Measurements from ENCODE around the gene UFD1. TPM values are rescaled to one million over a fixed set of nuclear protein-coding genes. Genes with fewer than 3 reads are reported as not detected.

Gene UFD1
- total and polyA plus RNA-seq, 8 donors = 3.8 to 86.6 (median 51.3) TPM

GRCh38 chr22:19503869-19504268 lies 24.9 kb upstream of the UFD1 start:
- Histone ChIP-seq H3K27me3 (no peaks in the 10 kb centered on the region), H3K4me1 (no peaks in the 10 kb centered on the region), H3K4me3 (no peak overlapping the region), H3K9me3 (no peaks in the 10 kb centered on the region), H3K36me3 (no peaks in the 10 kb centered on the region), H3K27ac (no peak overlapping the region)
- DNase-seq = no peak
- TF ChIP-seq POLR2AphosphoS5 (IDR thresholded peaks at IDR 0.05) = no peak
- TF ChIP-seq CTCF (IDR thresholded peaks at IDR 0.05) = no peak
- TF ChIP-seq POLR2A (IDR thresholded peaks at IDR 0.05) = no peak
- TF ChIP-seq EP300 (IDR thresholded peaks at IDR 0.05) = no peak
- intact Hi-C loops (cut with DNase I; ENCODE audit: low total_unique reads) = no loop called here
- WGBS, 5 donors = 91 to 95% (median 93%) methylated on average over 9 of the region's 9 CpGs

GRCh38 chr22:19503367-19503766 lies 24.4 kb upstream of the UFD1 start:
- Histone ChIP-seq H3K9me3 (no peaks in the 10 kb centered on the region), H3K36me3 (no peaks in the 10 kb centered on the region), H3K4me3 (no peak overlapping the region), H3K4me1 (no peaks in the 10 kb centered on the region), H3K27ac (no peak overlapping the region), H3K27me3 (no peaks in the 10 kb centered on the region)
- intact Hi-C loops (cut with DNase I; ENCODE audit: low total_unique reads) = no loop called here
- TF ChIP-seq CTCF (IDR thresholded peaks at IDR 0.05) (no peak), POLR2A (IDR thresholded peaks at IDR 0.05) (no peak), POLR2AphosphoS5 (IDR thresholded peaks at IDR 0.05) (no peak), EP300 (IDR thresholded peaks at IDR 0.05) (no peak)
- no peak for DNase-seq
- 84 to 90% (median 88%) methylated on average over 7 of the region's 7 CpGs for WGBS, 5 donors

GRCh38 chr22:19501897-19502447 lies 23.0 kb upstream of the UFD1 start:
- TF ChIP-seq POLR2AphosphoS5 (IDR thresholded peaks at IDR 0.05) (no peak), POLR2A (IDR thresholded peaks at IDR 0.05) (no peak), CTCF (IDR thresholded peaks at IDR 0.05) (no peak)

GRCh38 chr22:19499880-19500242 lies 20.9 kb upstream of the UFD1 start:
- intact Hi-C loops (cut with DNase I; ENCODE audit: low total_unique reads) = loop anchor here (5.0 kb wide), 1 partner anchor 132 kb away; no protein-coding TSS in a partner anchor
- no peak for TF ChIP-seq POLR2A (IDR thresholded peaks at IDR 0.05)
- no peak for TF ChIP-seq POLR2AphosphoS5 (IDR thresholded peaks at IDR 0.05)
- TF ChIP-seq EP300 (IDR thresholded peaks at IDR 0.05) = no peak
- no peak for TF ChIP-seq CTCF (IDR thresholded peaks at IDR 0.05)

More at GRCh38 chr22:19501897-19502447, 23.0 kb upstream of the UFD1 start:
- no peak for DNase-seq
- Histone ChIP-seq H3K36me3 (no peaks in the 10 kb centered on the region), H3K4me1 (no peaks in the 10 kb centered on the region), H3K27ac (no peak overlapping the region), H3K27me3 (no peaks in the 10 kb centered on the region), H3K9me3 (no peaks in the 10 kb centered on the region), H3K4me3 (no peak overlapping the region)
- intact Hi-C loops (cut with DNase I; ENCODE audit: low total_unique reads) = no loop called here
- WGBS, 5 donors = 79 to 90% (median 85%) methylated on average over 3 of the region's 3 CpGs

More at GRCh38 chr22:19499880-19500242, 20.9 kb upstream of the UFD1 start:
- H3K27me3 ChIP-seq = no peaks in the 10 kb centered on the region
- no peak overlapping the region for H3K27ac ChIP-seq
- H3K36me3 ChIP-seq = no peaks in the 10 kb centered on the region
- 94 to 99% (median 95%) methylated on average over 4 of the region's 4 CpGs for WGBS, 5 donors
- no peaks in the 10 kb centered on the region for H3K9me3 ChIP-seq
- no peaks in the 10 kb centered on the region for H3K4me1 ChIP-seq
- no peak for DNase-seq
- H3K4me3 ChIP-seq = no peak overlapping the region
